ENCODE measurements around the gene C1QTNF3. TPM values are rescaled to one million over a fixed set of nuclear protein-coding genes. Genes with fewer than 3 reads are reported as not detected.

C1QTNF3 gene
- total and polyA plus RNA-seq, 2 of the 8 experiments (the other 6 are each of a cell fraction or from before 2014, with no cell fraction given) = 1.0 to 1.2 TPM

DNA sequence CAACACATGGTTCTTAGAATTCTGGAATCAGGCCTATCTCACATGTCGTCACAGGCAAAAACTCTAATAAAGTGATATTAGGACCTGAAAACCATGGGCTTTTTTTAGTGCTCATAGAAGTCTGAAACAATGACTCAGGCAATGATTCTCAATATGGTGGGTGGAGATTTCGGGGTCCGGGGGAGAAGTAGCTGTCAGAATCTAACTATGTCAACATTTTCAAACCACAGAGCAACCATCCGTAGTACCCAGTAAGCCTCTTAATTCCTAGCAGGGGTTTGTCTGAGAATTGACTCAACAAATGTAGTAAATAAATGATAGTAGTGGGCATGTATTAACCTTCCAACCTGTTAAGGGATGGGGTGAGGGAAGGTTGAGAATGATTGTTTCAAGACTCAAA lies 37.8 kb downstream of the C1QTNF3 start (continued):
- TF ChIP-seq CBX8 (IDR thresholded peaks at IDR 0.05; ENCODE audit: borderline replicate concordance, low read depth, low read length) (no peak), SIN3A (conservative IDR thresholded peaks at IDR 0.05 in 1 of 2, IDR thresholded peaks at IDR 0.05 in 1 of 2; ENCODE audit: low read depth in 1 of 2, low read length in 2 of 2) (no peak), CTBP2 (IDR thresholded peaks at IDR 0.05; ENCODE audit: borderline replicate concordance, insufficient read depth, insufficient read length, low read length) (no peak), CREB1 (IDR thresholded peaks at IDR 0.05) (no peak)
- TF ChIP-seq, protein P1, sequence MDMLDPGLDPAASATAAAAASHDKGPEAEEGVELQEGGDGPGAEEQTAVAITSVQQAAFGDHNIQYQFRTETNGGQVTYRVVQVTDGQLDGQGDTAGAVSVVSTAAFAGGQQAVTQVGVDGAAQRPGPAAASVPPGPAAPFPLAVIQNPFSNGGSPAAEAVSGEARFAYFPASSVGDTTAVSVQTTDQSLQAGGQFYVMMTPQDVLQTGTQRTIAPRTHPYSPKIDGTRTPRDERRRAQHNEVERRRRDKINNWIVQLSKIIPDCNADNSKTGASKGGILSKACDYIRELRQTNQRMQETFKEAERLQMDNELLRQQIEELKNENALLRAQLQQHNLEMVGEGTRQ (IDR thresholded peaks at IDR 0.05; ENCODE audit: low read length) = no peak
